Erythroblast (primary cell): ENCODE measurements around the gene ZNF236.

Experiments used
- GATA1 ChIP-seq: IDR thresholded peaks from 2 replicates; pipeline ENCODE4 v1.6.1; 2011; ENCODE audit warnings: low read depth, mild to moderate bottlenecking, control low read depth, low read length, moderate library complexity
- POLR2A ChIP-seq: IDR thresholded peaks from 2 replicates; pipeline ENCODE4 v1.6.1; 2011; ENCODE audit warnings: mild to moderate bottlenecking, low read length

DNA sequence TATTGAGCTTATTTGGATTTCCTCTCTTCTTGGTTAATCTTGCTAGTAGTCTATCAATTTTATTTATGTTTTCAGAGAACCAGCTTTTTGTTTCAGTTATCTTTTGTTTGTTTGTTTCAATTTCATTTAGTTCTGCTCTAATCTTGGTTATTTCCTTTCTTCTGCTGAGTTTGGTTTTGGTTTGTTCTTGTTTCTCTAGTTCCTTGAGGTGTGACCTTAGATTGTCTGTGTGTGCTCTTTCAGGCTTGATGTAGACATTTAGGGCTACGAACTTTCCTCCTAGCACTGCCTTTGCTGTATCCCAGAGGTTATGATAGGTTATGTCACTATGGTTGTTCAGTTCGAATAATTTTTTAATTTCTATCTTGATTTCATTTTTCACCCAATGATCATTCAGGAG is 141.6 kb downstream of the ZNF236 start:
- TF ChIP-seq POLR2A (no peak), GATA1 (no peak)
